Right atrium auricular region (tissue), 2 donors: ENCODE results near the gene ELOVL5. TPM values are rescaled to one million over a fixed set of nuclear protein-coding genes. Genes with fewer than 3 reads are reported as not detected.

Experiments used
- DNase-seq: peaks from one replicate; pipeline ENCODE4 v3.0.0-alpha.2; 2019; ENCODE audit warnings: low spot score
- H3K27ac ChIP-seq, 2 donors: fragments of 200-600 bp; sonication (generic); 1 replicate in 1 of 2; 2 replicates in 1 of 2; pipeline ENCODE4 v1.5.1; 2016 to 2019
- H3K27me3 ChIP-seq, 2 donors: fragments of 200-600 bp; sonication (generic); one replicate each; pipeline versions ENCODE4 v1.5.1 to v1.6.0; 2017 to 2019
- H3K36me3 ChIP-seq: fragments of 200-600 bp; sonication (generic); one replicate; pipeline ENCODE4 v1.5.1; 2016
- H3K4me1 ChIP-seq, 2 donors: fragments of 200-600 bp; sonication (generic); one replicate each; pipeline versions ENCODE4 v1.5.1 to v1.6.0; 2017 to 2019
- H3K4me3 ChIP-seq, 2 donors: fragments of 200-600 bp; sonication (generic); 1 replicate in 1 of 2; 2 replicates in 1 of 2; pipeline ENCODE4 v1.5.1; 2017 to 2019; ENCODE audit warnings: mild to moderate bottlenecking in 1 of 2, moderate library complexity in 1 of 2
- H3K9me3 ChIP-seq, 2 donors: fragments of 200-600 bp; sonication (generic); one replicate each; pipeline ENCODE4 v1.5.1; 2019
- total RNA-seq, 2 donors: library from RNA; depleted of rRNA; stranded (reverse); fragments of >200 nt; gene quantifications; one replicate each; pipeline ENCODE4 v1.1.0, GENCODE V29; 2016
- TF ChIP-seq, protein P1 (sequence below), 2 donors: fragments of 200-600 bp; sonication (generic); IDR thresholded peaks; one replicate each; pipeline ENCODE4 v1.5.1; 2019; ENCODE audit warnings: antibody characterized with exemption in 2 of 2

Gene ELOVL5
- total RNA-seq, 2 donors from 2014 or later: 31.2 to 34.9 TPM

GRCh38 chr6:53376661-53377226, 28.0 kb upstream of the ELOVL5 start:
- Histone ChIP-seq H3K4me3 (no peak overlapping the region), H3K36me3 (no peaks in the 10 kb centered on the region), H3K27ac (peak overlapping the region in 1 of 2 donors; percentile 60), H3K27me3 (no peaks in the 10 kb centered on the region), H3K4me1 (peaks cover 0 to 17% of the 10 kb centered on the region in 2 donors), H3K9me3 (no peaks in the 10 kb centered on the region)
- DNase-seq: no peak
- TF ChIP-seq, protein P1, sequence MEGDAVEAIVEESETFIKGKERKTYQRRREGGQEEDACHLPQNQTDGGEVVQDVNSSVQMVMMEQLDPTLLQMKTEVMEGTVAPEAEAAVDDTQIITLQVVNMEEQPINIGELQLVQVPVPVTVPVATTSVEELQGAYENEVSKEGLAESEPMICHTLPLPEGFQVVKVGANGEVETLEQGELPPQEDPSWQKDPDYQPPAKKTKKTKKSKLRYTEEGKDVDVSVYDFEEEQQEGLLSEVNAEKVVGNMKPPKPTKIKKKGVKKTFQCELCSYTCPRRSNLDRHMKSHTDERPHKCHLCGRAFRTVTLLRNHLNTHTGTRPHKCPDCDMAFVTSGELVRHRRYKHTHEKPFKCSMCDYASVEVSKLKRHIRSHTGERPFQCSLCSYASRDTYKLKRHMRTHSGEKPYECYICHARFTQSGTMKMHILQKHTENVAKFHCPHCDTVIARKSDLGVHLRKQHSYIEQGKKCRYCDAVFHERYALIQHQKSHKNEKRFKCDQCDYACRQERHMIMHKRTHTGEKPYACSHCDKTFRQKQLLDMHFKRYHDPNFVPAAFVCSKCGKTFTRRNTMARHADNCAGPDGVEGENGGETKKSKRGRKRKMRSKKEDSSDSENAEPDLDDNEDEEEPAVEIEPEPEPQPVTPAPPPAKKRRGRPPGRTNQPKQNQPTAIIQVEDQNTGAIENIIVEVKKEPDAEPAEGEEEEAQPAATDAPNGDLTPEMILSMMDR (IDR thresholded peaks at IDR 0.05): no peak

DNA sequence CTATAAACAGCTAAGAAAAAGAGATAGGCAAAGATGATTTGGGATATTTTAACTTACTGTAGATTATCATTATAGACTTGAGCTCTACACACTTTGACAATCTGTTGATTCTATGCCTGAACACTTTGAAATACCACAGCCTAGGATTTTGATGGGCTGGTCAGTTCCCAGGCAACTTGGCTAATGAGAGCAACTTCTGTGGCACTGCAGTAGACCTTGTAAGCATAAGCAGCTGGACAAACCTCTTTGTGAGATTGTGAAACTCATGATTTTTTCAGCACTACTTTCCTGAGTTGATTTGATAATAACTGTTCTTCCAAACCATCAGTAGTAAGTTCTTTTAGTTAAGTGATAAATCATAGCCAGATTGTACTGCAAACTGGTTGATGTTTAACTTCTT, 27.1 kb upstream of the ELOVL5 start:
- Histone ChIP-seq H3K27me3 (no peaks in the 10 kb centered on the region), H3K4me1 (peaks cover 0 to 17% of the 10 kb centered on the region in 2 donors), H3K9me3 (no peaks in the 10 kb centered on the region), H3K4me3 (no peak overlapping the region), H3K36me3 (no peaks in the 10 kb centered on the region), H3K27ac (peak overlapping the region in 1 of 2 donors; percentile 60)
- TF ChIP-seq, protein P1 (IDR thresholded peaks at IDR 0.05): no peak
- no peak for DNase-seq

DNA sequence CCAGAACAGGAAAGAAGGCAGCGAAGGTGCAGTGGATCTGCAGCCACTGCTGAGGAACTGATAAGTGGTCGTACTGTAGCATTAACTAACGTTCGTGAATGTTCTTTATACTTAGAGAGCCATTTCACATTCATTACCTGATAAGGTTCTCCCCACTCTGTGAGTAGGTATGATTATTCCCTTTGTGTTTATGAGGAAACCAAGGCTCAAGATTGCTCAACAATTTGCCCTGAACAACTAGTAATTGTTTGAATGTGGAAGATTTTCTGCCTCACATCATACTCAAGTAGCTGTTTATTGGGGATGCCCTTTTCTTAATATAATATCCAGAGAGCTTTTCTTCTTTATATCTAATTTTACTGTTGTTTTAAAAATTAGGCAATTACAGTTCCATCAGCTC, 24.9 kb upstream of the ELOVL5 start:
- H3K36me3 ChIP-seq: no peaks in the 10 kb centered on the region
- TF ChIP-seq, protein P1 (IDR thresholded peaks at IDR 0.05): no peak

GRCh38 chr6:53369876-53370515, 21.2 kb upstream of the ELOVL5 start:
- H3K4me3 ChIP-seq: no peak overlapping the region
- TF ChIP-seq, protein P1 (IDR thresholded peaks at IDR 0.05): no peak

More for the DNA sequence above, 24.9 kb upstream of the ELOVL5 start:
- DNase-seq: no peak
- Histone ChIP-seq H3K4me3 (no peak overlapping the region), H3K27ac (no peak overlapping the region), H3K27me3 (no peaks in the 10 kb centered on the region), H3K9me3 (no peaks in the 10 kb centered on the region), H3K4me1 (peaks cover 0 to 17% of the 10 kb centered on the region in 2 donors)

DNA sequence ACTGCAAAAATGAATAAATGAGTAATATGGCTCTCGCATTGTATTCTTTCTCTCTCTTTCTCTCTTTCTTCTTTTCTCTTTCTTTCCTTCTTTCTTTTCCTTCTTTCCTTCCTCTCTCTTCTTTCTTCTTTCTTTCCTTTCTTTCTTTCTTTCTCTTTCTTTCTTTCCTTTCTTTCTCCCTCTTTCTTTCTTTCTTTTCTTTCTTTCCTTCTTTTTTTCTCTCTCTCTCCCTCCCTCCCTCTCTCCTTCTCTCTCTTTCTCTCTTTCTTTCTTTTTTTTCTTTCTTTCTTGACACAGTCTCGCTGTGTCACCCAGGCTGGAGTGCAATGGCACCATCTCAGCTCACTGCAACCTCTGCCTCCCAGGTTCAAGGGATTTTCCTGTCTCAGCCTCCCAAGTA, 20.3 kb upstream of the ELOVL5 start:
- TF ChIP-seq, protein P1 (IDR thresholded peaks at IDR 0.05): no peak
- no peaks in the 10 kb centered on the region for H3K36me3 ChIP-seq
- no peak overlapping the region for H3K27ac ChIP-seq
- H3K4me3 ChIP-seq: no peak overlapping the region
- no peaks in the 10 kb centered on the region for H3K9me3 ChIP-seq
- H3K4me1 ChIP-seq: no peaks in the 10 kb centered on the region
- no peaks in the 10 kb centered on the region for H3K27me3 ChIP-seq
- no peak for DNase-seq

More at GRCh38 chr6:53369876-53370515, 21.2 kb upstream of the ELOVL5 start:
- H3K4me1 ChIP-seq: no peaks in the 10 kb centered on the region
- no peak overlapping the region for H3K27ac ChIP-seq
- no peaks in the 10 kb centered on the region for H3K27me3 ChIP-seq
- no peaks in the 10 kb centered on the region for H3K36me3 ChIP-seq
- H3K9me3 ChIP-seq: no peaks in the 10 kb centered on the region
- DNase-seq: no peak
